ENCODE data around the gene BID.
"Not testable (repeated sequence)": the region's sequence is repeated elsewhere in the genome, so short reads cannot be mapped to it uniquely, and the experiment has no call there.

Gene BID

DNA sequence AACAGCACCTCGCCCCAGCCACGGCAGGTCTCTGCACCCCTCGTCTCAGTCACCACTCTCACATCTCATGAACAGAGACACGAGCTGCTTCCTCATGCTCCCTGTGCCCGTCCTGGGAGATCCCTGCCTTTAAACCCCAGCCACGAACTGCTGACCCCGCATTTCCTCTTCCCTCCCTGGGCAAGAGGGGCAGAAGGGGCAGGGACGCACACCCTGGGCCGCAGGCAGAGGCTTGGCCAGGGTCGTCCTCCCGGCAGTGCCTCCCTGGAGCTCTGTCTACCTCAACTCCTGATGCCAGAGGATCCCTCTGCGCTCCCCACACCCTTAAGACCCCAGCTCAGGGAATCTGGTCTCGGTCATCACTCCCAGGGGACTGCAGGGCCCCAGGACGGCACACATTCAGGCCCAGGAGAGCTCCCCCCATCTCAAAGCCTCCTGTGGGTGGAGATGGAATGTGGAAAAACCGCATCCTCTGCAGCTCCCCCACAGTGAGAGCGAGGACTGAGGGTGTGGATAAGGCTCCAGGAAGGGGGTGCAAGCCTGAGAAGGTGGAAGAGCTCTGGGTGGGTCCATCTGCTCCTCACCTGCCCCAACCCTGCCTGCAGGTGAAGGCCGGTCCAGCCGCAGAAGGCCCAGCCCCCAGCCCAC, 1.2 kb downstream of the BID start:
- in situ Hi-C loops (cut with MboI; ENCODE audit: low sequenced_read_pairs): loop anchor here (10.0 kb wide), 2 partner anchors 62 to 138 kb away; partner anchors contain the start of gene BCL2L13

DNA sequence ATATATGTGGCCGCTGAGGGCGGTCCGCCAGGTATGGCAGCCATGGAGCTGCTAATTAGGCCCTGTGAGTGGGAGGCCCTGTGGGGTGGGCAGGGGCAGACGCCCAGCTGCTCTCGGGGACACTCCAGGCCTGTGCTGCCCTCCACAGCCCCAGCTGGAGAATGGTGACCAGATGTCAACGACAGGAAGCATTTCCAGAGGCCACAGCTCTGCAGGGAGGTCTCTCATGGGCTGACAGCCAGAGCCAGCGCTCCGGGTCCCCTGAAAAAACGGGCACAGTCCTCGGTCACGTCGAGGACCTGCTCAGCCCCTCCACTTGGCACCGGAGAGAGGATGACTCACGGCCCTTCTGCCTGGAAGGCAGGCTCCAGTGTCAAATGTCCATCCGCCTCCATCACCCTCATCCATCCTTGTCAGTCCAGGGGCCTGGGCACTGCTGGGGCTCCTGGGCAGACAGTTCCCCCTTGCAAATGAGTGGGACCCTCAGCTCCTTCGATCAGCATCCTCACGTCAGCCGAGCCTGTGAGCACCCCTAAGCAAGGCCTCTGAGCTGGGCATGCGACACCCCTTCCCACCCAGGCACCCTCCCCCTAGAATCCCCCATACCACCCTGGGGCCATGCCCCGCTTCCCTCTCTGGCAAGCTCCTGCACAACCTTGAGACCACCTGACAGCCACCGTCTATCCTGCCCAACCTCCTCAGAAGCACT, 1.9 kb downstream of the BID start:
- in situ Hi-C loops (cut with MboI; ENCODE audit: low sequenced_read_pairs): loop anchor here (10.0 kb wide), 2 partner anchors 62 to 138 kb away; partner anchors contain the start of gene BCL2L13

- in situ Hi-C loops (cut with MboI; ENCODE audit: low sequenced_read_pairs): loop anchor here (10.0 kb wide), 2 partner anchors 64 to 136 kb away; partner anchors contain the start of gene BCL2L13
Measured at GRCh38 chr22:17770180-17771077, 3.8 kb downstream of the BID start.

DNA sequence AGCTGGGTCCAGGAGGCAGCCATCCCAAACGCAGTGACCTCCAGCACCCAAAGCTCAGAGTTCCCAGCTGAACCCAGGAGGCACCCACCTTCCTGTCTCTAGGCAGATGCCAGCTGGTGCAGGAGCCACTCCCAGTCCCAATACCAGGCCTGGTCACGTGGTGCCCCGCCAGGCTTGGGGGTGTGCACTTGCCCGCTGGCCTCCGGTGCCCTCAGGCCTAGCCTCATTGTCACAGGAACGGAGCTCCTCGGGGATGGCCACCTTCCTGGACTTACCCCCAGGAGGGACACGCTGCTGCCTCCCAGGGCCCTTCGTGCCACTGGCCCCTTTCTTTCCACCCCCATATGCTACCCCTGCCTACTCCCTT, 4.6 kb downstream of the BID start:
- in situ Hi-C loops (cut with MboI; ENCODE audit: low sequenced_read_pairs): loop anchor here (10.0 kb wide), 2 partner anchors 65 to 135 kb away; partner anchors contain the start of gene BCL2L13

- in situ Hi-C loops (cut with MboI; ENCODE audit: low sequenced_read_pairs): no loop called here
Measured at GRCh38 chr22:17769013-17769715, 5.1 kb downstream of the BID start.

- in situ Hi-C loops (cut with MboI; ENCODE audit: low sequenced_read_pairs): no loop called here
Measured at GRCh38 chr22:17767233-17768065, 6.8 kb downstream of the BID start.

- in situ Hi-C loops (cut with MboI; ENCODE audit: low sequenced_read_pairs): not testable (repeated sequence)
Measured at GRCh38 chr22:17764852-17765251, 9.4 kb downstream of the BID start.

GRCh38 chr22:17764036-17764435, 10.2 kb downstream of the BID start:
- in situ Hi-C loops (cut with MboI; ENCODE audit: low sequenced_read_pairs): no loop called here

- in situ Hi-C loops (cut with MboI; ENCODE audit: low sequenced_read_pairs): not testable (repeated sequence)
Measured at GRCh38 chr22:17763442-17763841, 10.8 kb downstream of the BID start.

GRCh38 chr22:17761138-17761488, 13.2 kb downstream of the BID start:
- in situ Hi-C loops (cut with MboI; ENCODE audit: low sequenced_read_pairs): no loop called here

GRCh38 chr22:17754233-17754925, 19.9 kb downstream of the BID start:
- in situ Hi-C loops (cut with MboI; ENCODE audit: low sequenced_read_pairs): no loop called here

DNA sequence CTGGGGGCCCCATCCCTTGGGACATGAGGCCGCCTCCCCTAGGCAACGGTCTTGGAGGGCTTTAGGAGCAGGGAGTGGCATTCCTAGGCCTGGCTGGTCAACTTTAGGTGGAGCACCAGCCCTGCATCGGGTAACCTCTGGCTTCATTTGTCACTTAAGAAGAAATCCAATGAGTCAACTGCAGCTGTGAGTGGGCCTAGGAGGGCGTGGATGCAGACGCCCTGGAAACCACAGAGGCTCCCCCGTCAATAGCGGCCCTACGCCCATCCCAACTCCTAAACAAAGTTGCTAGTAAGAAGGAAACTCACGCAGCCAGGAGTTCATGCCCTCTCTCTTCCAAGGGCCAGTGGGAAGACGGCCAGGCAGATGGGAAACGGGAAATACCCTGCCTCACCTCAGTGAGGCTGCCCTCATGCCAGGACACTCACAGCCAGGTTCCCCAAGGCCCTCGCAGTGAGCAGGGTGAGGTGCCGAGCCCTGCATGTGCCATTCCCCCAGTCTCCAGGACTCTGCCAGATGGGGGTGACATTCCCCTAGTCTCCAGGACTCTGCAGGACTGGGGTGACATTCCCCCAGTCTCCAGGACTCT, 20.8 kb downstream of the BID start:
- in situ Hi-C loops (cut with MboI; ENCODE audit: low sequenced_read_pairs): no loop called here

DNA sequence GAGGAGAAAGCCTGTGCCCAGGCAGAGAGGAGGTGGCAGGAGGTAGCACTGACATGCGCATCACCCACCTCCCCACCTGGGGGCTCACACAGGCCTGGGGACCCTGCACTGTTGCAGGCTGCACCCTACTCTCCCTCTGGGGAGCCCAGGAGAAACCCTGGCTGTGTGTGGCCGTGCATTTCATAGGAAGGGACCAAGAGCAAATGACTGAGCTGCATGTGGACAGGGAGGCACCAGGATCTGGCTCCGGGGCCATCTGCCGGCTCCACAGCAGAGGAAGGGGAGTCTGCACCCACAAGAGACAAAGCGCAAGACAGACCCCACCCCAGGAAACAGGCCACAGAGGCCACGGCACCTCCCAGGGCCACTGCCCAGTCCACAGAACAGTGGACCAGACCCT, 22.7 kb downstream of the BID start:
- in situ Hi-C loops (cut with MboI; ENCODE audit: low sequenced_read_pairs): no loop called here

DNA sequence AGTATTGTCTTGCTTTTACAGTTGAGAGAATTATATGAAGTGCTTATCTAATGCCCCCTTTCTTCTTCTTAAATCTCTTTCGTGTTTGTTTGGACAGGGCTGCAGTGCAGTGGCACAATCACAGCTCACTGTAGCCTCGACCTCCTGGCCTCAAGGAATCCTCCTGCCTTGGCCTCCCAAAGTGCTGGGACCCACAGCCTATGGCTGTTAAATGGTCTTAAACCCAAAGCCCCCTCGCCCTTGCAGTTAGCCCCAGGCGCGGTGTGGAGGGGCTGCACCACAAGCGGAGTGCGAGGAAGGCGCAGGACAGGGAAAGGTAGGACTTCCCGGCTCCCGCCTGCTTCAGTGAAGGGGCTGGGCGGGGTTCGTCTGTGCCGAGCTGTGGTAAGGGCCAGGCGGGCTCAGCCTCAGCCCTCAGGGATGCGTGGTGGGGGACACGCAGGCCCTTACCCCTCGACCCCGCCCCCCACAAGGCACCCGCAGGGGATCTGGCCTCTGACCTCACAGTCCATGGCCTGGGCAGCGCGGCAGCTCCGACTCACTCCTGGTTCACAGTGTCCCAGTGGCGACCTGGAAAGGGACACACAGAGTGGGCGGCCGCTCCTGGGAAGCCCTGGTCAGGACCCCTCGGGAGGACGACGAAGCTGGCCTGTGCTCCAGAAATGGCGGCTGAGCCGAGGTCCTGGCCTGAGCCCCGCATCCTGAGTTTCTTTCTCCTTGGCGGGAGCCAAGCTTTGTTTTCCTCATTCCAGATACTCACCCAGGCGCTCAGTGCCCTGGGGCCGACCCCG, 24.5 kb downstream of the BID start:
- in situ Hi-C loops (cut with MboI; ENCODE audit: low sequenced_read_pairs): no loop called here

GRCh38 chr22:17748555-17749353, 25.5 kb downstream of the BID start:
- in situ Hi-C loops (cut with MboI; ENCODE audit: low sequenced_read_pairs): no loop called here

GRCh38 chr22:17746916-17747315, 27.4 kb downstream of the BID start:
- in situ Hi-C loops (cut with MboI; ENCODE audit: low sequenced_read_pairs): no loop called here

DNA sequence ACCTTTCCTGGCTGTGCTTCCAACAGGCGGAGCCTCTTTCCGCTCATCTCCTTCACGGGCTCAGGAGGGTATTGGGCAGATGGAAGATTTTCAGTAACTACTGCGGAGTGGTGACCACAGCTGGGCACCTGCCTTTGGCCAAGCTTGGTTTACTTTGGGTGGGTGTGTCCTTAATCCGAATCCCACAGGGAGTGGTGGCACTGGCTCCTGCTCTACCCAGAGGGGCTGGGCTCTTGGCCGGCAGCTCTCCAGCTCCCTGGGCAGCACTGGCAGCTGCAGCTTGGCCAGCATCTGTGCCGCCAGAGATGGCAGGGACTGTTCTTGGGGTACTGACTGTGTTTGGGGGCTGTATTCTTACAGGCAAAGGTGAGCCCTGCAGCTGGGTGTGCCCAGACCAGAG, 29.8 kb downstream of the BID start:
- in situ Hi-C loops (cut with MboI; ENCODE audit: low sequenced_read_pairs): no loop called here
